ENCODE data around the gene NEK11. TPM values are rescaled to one million over a fixed set of nuclear protein-coding genes. Genes with fewer than 3 reads are reported as not detected.

Gene NEK11
- total and polyA plus RNA-seq, 10 donors = 0.77 to 5.9 (median 3.4) TPM

GRCh38 chr3:131178710-131179375 is 152.2 kb downstream of the NEK11 start:
- Histone ChIP-seq H3K4me1 (peaks cover 0 to 12% (median 0%) of the 10 kb centered on the region in 6 donors), H3K36me3 (no peaks in the 10 kb centered on the region), H3K4me3 (no peak overlapping the region), H3K27me3 (replicated peaks in 1 of 7) (no peaks in the 10 kb centered on the region), H3K9me3 (peaks cover 0 to 11% (median 3%) of the 10 kb centered on the region in 8 donors), H3K27ac (no peak overlapping the region)
- no peak for DNase-seq
- intact Hi-C loops (cut with DNase I; ENCODE audit: low total_unique reads) = no loop called here
- WGBS, 5 donors = 88 to 93% (median 91%) methylated on average over 6 of the region's 6 CpGs
- TF ChIP-seq POLR2A (IDR thresholded peaks at IDR 0.05) (no peak), POLR2AphosphoS5 (IDR thresholded peaks at IDR 0.05) (no peak)
- TF ChIP-seq, protein P1, sequence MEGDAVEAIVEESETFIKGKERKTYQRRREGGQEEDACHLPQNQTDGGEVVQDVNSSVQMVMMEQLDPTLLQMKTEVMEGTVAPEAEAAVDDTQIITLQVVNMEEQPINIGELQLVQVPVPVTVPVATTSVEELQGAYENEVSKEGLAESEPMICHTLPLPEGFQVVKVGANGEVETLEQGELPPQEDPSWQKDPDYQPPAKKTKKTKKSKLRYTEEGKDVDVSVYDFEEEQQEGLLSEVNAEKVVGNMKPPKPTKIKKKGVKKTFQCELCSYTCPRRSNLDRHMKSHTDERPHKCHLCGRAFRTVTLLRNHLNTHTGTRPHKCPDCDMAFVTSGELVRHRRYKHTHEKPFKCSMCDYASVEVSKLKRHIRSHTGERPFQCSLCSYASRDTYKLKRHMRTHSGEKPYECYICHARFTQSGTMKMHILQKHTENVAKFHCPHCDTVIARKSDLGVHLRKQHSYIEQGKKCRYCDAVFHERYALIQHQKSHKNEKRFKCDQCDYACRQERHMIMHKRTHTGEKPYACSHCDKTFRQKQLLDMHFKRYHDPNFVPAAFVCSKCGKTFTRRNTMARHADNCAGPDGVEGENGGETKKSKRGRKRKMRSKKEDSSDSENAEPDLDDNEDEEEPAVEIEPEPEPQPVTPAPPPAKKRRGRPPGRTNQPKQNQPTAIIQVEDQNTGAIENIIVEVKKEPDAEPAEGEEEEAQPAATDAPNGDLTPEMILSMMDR (IDR thresholded peaks at IDR 0.05 in 8 of 11, conservative IDR thresholded peaks at IDR 0.05 in 3 of 11) = no peak

DNA sequence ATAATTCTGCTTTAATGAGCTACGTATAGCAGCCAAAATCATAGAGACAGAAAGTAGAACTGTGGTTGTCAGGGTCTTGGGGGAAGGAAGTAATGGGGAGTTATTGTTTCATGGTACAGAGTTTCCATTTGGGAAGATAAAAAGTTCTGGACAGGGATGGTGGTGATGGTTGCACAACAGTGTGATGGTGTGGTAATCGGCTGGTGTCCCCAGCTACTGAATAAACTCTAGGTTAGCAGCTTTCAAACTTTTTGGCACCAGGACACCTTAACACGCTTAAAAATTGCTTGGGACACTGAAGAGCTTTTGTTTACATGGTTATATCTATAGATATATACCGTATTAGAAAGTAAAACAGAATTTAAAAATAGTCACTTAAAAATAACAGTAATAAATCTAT is 166.0 kb downstream of the NEK11 start:
- Histone ChIP-seq H3K4me1 (no peaks in the 10 kb centered on the region), H3K36me3 (no peaks in the 10 kb centered on the region)
- intact Hi-C loops (cut with DNase I; ENCODE audit: low total_unique reads) = no loop called here

GRCh38 chr3:131193641-131194238 is 167.1 kb downstream of the NEK11 start:
- WGBS, 5 donors = 74 to 90% (median 82%) methylated on average over 1 of the region's 1 CpG
- no peak for TF ChIP-seq POLR2A (IDR thresholded peaks at IDR 0.05)
- Histone ChIP-seq H3K27me3 (replicated peaks in 1 of 7) (no peaks in the 10 kb centered on the region), H3K36me3 (no peaks in the 10 kb centered on the region), H3K4me3 (no peak overlapping the region), H3K9me3 (no peaks in the 10 kb centered on the region), H3K4me1 (no peaks in the 10 kb centered on the region), H3K27ac (no peak overlapping the region)
- no peak for DNase-seq
- intact Hi-C loops (cut with DNase I; ENCODE audit: low total_unique reads) = no loop called here

More for the DNA sequence above, 166.0 kb downstream of the NEK11 start:
- TF ChIP-seq POLR2AphosphoS5 (IDR thresholded peaks at IDR 0.05) = no peak
- TF ChIP-seq, protein P1 (IDR thresholded peaks at IDR 0.05 in 8 of 11, conservative IDR thresholded peaks at IDR 0.05 in 3 of 11) = no peak
- no peak for TF ChIP-seq POLR2A (IDR thresholded peaks at IDR 0.05)
- DNase-seq = no peak
- H3K27ac ChIP-seq = no peak overlapping the region
- no peaks in the 10 kb centered on the region for H3K27me3 ChIP-seq (replicated peaks in 1 of 7)
- no peak overlapping the region for H3K4me3 ChIP-seq
- H3K9me3 ChIP-seq = no peaks in the 10 kb centered on the region
- WGBS, 5 donors = 69 to 84% (median 78%) methylated on average over 4 of the region's 4 CpGs

DNA sequence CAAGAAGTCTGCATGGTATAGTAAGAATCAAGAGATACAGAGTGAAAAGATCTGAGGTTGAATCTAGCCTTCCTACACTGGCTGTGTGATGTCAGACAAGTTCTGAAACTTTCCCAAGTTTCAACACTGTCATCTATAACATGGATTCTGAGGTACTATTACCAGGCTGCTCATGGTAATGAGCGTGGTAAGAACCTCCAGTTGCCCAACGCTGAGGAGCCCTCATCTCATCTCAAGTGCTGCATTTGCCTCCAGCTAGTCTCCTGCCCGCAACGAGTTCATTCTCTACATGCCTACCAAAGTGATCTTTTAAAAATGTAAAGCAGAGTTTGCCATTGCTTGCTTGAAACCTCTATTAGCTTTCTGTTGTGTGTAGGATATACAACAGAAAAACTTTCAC is 168.1 kb downstream of the NEK11 start:
- WGBS, 5 donors = 84 to 93% (median 93%) methylated on average over 4 of the region's 4 CpGs
- intact Hi-C loops (cut with DNase I; ENCODE audit: low total_unique reads) = no loop called here
- H3K36me3 ChIP-seq = no peaks in the 10 kb centered on the region

More for the DNA sequence above, 168.1 kb downstream of the NEK11 start:
- Histone ChIP-seq H3K4me3 (no peak overlapping the region), H3K9me3 (peaks cover 0 to 2% (median 0%) of the 10 kb centered on the region in 8 donors), H3K27me3 (replicated peaks in 1 of 7) (no peaks in the 10 kb centered on the region), H3K4me1 (no peaks in the 10 kb centered on the region), H3K27ac (no peak overlapping the region)
- DNase-seq = no peak
- TF ChIP-seq, protein P1 (IDR thresholded peaks at IDR 0.05 in 8 of 11, conservative IDR thresholded peaks at IDR 0.05 in 3 of 11) = no peak
- TF ChIP-seq POLR2AphosphoS5 (IDR thresholded peaks at IDR 0.05) = no peak
- no peak for TF ChIP-seq POLR2A (IDR thresholded peaks at IDR 0.05)
